Fibroblast of lung (primary cell): ENCODE data around the gene HDLBP.

Experiments
- CTCF ChIP-seq, 2 donors: IDR thresholded peaks in 1 of 2; conservative IDR thresholded peaks in 1 of 2; 1 replicate in 1 of 2; 2 replicates in 1 of 2; pipeline ENCODE4 v1.5.1; 2011 to 2012; ENCODE audit warnings: low read length in 2 of 2, control low read depth in 1 of 2, inconsistent platforms in 1 of 2, low read depth in 1 of 2, mild to moderate bottlenecking in 1 of 2
- EZH2 ChIP-seq: IDR thresholded peaks from 2 replicates; pipeline ENCODE4 v1.5.1; 2012; ENCODE audit warnings: low read length, control low read depth, mild to moderate bottlenecking; ENCODE audit errors: missing control alignments

DNA sequence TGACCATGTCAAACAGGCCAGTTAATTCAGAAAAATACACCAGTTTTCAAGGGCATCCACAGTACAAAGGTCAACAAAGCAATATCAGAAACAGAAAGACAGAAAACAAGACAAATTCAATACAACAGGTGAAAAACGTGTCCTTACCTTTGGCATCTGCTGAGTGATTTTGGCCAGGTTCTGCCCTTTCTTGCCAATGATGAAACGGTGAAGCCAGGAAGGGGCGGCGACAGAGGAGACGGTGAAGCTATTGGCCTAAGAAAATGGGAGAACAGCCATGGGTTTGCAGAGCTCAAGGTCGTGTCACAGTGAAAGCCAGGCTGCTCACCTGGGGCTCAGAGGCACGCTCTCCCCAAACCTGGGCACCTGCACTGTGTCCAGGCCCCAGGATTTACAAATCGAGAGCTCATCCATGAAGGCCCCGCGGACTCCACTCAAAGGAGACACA lies 60.5 kb downstream of the HDLBP start:
- no peak for TF ChIP-seq EZH2
- TF ChIP-seq CTCF (conservative IDR thresholded peaks at IDR 0.05 in 1 of 2, IDR thresholded peaks at IDR 0.05 in 1 of 2; ENCODE audit: low read depth in 1 of 2, low read length in 2 of 2) = no peak
